Vagina (tissue), 2 donors: ENCODE data around the gene IL19. TPM values are rescaled to one million over a fixed set of nuclear protein-coding genes. Genes with fewer than 3 reads are reported as not detected.

ENCODE experiments used
- DNase-seq, 2 donors: peaks; one replicate each; pipeline ENCODE4 v3.0.0-alpha.2; 2017; ENCODE audit errors: extremely low spot score in 2 of 2
- H3K27ac ChIP-seq: fragments of 200-600 bp; sonication (generic); one replicate; pipeline ENCODE4 v1.5.1; 2019
- H3K27me3 ChIP-seq: fragments of 200-600 bp; sonication (generic); one replicate; pipeline ENCODE4 v1.5.1; 2019
- H3K36me3 ChIP-seq, 2 donors: fragments of 200-600 bp; sonication (generic); one replicate each; pipeline ENCODE4 v1.5.1; 2017 to 2019
- H3K4me1 ChIP-seq: fragments of 200-600 bp; sonication (generic); one replicate; pipeline ENCODE4 v1.5.1; 2019
- H3K4me3 ChIP-seq, 2 donors: fragments of 200-600 bp; sonication (generic); 1 replicate in 1 of 2; 2 replicates in 1 of 2; pipeline ENCODE4 v1.5.1; 2016 to 2019
- H3K9me3 ChIP-seq: fragments of 200-600 bp; sonication (generic); one replicate; pipeline ENCODE4 v1.5.1; 2019
- POLR2A ChIP-seq, 2 donors: fragments of 450-650 bp; IDR thresholded peaks; one replicate each; pipeline ENCODE4 v1.6.1; 2017; ENCODE audit warnings: antibody characterized with exemption in 2 of 2, mild to moderate bottlenecking in 2 of 2, moderate library complexity in 2 of 2
- POLR2AphosphoS5 ChIP-seq, 2 donors: sonication (generic); formaldehyde crosslinking; IDR thresholded peaks; one replicate each; pipeline ENCODE4 v1.9.0; 2017; ENCODE audit warnings: antibody characterized with exemption in 2 of 2, mild to moderate bottlenecking in 2 of 2, low read depth in 1 of 2; ENCODE audit not compliant: insufficient read depth in 1 of 2
- intact Hi-C: fragments of 100-400 bp; cut with DNase I; formaldehyde crosslinking; loops from one replicate; pipeline ENCODE4 v1.15.1; 2023
- total RNA-seq: library from RNA; depleted of rRNA; stranded (reverse); fragments of >200 nt; gene quantifications from one replicate; pipeline ENCODE4 v1.2.3, GENCODE V29; 2016
- TF ChIP-seq, protein P1 (sequence below), 3 experiments: fragments of 450-650 bp in 2 of 3; fragments of 200-600 bp in 1 of 3; sonication (generic) in 1 of 3; IDR thresholded peaks; one replicate each; pipeline ENCODE4 v1.5.1; 2017 to 2019; ENCODE audit warnings: antibody characterized with exemption in 3 of 3, mild to moderate bottlenecking in 2 of 3, moderate library complexity in 2 of 3

Gene IL19
- total RNA-seq, 1 donor from 2014 or later, result not detected

DNA sequence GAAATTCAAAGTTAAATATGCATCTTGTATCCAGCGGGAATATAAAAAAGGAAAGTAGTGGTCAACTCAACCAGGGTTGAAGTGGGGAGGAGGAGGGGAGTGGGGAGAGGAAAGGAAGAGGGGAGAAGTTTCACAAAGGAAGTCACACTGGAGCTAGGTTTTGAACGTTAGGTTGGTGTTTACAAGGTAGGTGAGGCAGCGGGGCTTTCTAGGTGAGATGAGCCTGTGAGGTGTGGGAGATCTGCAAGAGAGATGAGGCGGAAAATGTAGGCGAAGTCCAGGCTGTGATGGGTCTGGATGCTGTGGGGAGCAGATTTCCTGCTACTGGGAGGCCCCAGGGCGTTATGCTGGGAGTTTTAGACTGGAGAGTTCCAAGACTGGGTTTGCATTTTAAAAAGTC, 58.7 kb downstream of the IL19 start:
- no peak overlapping the region for H3K4me3 ChIP-seq
- DNase-seq, result no peak
- TF ChIP-seq, protein P1, sequence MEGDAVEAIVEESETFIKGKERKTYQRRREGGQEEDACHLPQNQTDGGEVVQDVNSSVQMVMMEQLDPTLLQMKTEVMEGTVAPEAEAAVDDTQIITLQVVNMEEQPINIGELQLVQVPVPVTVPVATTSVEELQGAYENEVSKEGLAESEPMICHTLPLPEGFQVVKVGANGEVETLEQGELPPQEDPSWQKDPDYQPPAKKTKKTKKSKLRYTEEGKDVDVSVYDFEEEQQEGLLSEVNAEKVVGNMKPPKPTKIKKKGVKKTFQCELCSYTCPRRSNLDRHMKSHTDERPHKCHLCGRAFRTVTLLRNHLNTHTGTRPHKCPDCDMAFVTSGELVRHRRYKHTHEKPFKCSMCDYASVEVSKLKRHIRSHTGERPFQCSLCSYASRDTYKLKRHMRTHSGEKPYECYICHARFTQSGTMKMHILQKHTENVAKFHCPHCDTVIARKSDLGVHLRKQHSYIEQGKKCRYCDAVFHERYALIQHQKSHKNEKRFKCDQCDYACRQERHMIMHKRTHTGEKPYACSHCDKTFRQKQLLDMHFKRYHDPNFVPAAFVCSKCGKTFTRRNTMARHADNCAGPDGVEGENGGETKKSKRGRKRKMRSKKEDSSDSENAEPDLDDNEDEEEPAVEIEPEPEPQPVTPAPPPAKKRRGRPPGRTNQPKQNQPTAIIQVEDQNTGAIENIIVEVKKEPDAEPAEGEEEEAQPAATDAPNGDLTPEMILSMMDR (IDR thresholded peaks at IDR 0.05), result no peak
- TF ChIP-seq POLR2AphosphoS5 (IDR thresholded peaks at IDR 0.05; ENCODE audit: insufficient read depth in 1 of 2, low read depth in 1 of 2) (no peak), POLR2A (IDR thresholded peaks at IDR 0.05) (no peak)
- intact Hi-C loops, result no loop called here
- no peak overlapping the region for H3K27ac ChIP-seq
- no peaks in the 10 kb centered on the region for H3K9me3 ChIP-seq
- H3K36me3 ChIP-seq, result no peaks in the 10 kb centered on the region
- no peaks in the 10 kb centered on the region for H3K4me1 ChIP-seq
- H3K27me3 ChIP-seq, result no peaks in the 10 kb centered on the region

DNA sequence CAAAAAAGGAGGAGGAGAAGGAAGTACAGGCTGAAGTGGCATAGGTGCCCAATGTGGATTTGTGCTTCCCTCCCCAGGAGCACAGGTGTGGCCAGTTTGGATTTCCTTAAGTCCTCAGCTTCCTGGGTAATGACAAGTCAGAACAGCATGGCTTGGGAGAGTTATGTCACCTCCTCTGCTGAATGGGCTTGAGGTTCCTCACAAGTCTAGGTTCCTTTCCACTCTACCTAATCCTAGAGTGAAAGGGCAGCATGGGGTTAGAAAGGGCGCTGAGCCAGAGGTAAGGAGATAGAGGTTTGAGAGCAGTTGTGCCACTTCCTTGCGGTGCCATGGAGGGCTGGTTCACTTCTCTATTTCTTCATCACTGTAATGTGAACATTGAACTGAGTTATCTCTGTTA, 59.3 kb downstream of the IL19 start:
- intact Hi-C loops, result no loop called here
- H3K4me1 ChIP-seq, result no peaks in the 10 kb centered on the region
- no peak overlapping the region for H3K27ac ChIP-seq
- TF ChIP-seq POLR2AphosphoS5 (IDR thresholded peaks at IDR 0.05; ENCODE audit: insufficient read depth in 1 of 2, low read depth in 1 of 2) (no peak), POLR2A (IDR thresholded peaks at IDR 0.05) (no peak)
- TF ChIP-seq, protein P1 (IDR thresholded peaks at IDR 0.05), result no peak
- H3K9me3 ChIP-seq, result no peaks in the 10 kb centered on the region
- no peaks in the 10 kb centered on the region for H3K27me3 ChIP-seq
- DNase-seq, result no peak
- no peak overlapping the region for H3K4me3 ChIP-seq
- no peaks in the 10 kb centered on the region for H3K36me3 ChIP-seq

DNA sequence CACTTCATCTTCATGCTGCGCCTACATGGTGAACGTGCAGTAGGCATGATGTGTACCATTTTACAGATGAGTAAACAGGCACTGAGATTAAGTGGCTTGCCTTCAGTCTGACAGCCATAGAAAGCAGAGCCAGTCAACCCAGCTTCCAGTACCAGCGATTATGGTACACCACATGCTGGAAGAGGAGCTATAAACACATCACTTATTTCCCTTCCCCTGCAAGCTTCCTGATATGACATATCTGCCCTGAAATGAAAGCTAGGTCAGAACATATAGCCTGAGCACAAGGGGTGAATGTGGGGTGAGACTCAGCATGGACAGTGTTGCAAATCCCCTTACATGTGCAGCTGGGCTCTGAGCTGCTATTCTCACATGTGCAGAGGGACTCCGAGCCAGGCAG, 61.1 kb downstream of the IL19 start:
- TF ChIP-seq, protein P1 (IDR thresholded peaks at IDR 0.05), result no peak
- no peak for TF ChIP-seq POLR2A (IDR thresholded peaks at IDR 0.05)
- TF ChIP-seq POLR2AphosphoS5 (IDR thresholded peaks at IDR 0.05; ENCODE audit: insufficient read depth in 1 of 2, low read depth in 1 of 2), result no peak
- H3K9me3 ChIP-seq, result no peaks in the 10 kb centered on the region
- no peaks in the 10 kb centered on the region for H3K36me3 ChIP-seq
- H3K27ac ChIP-seq, result no peak overlapping the region
- no peak overlapping the region for H3K4me3 ChIP-seq
- no peak for DNase-seq
- no peaks in the 10 kb centered on the region for H3K4me1 ChIP-seq
- intact Hi-C loops, result no loop called here
- no peaks in the 10 kb centered on the region for H3K27me3 ChIP-seq

DNA sequence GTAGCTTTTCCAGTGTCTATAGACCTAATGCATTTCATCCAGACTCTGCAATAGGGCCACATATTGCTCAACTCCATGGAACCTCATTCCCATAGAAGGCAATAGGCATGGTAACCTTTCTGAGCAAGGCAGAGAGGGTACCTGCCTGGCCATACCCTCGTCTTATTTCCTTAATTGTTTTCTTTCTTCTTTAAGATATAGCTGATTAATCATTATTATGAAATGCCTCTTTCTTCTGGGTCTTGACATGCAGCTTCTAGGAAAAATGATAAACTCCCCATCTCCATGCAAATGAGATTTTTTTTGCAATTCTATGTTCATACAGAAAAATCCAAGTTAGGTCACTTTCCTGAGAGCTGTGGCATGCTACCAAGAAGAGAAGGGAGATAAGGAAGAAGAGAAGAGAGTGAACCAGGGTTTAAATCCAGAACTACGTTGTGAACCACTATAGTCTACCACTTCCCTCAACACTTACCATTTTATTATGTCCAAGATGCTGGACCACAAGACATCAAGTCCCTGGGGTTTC, 61.8 kb downstream of the IL19 start:
- TF ChIP-seq POLR2AphosphoS5 (IDR thresholded peaks at IDR 0.05; ENCODE audit: insufficient read depth in 1 of 2, low read depth in 1 of 2) (no peak), POLR2A (IDR thresholded peaks at IDR 0.05) (no peak)
- TF ChIP-seq, protein P1 (IDR thresholded peaks at IDR 0.05), result no peak
- no peak for DNase-seq
- Histone ChIP-seq H3K4me1 (no peaks in the 10 kb centered on the region), H3K4me3 (no peak overlapping the region), H3K36me3 (no peaks in the 10 kb centered on the region), H3K27ac (no peak overlapping the region), H3K9me3 (no peaks in the 10 kb centered on the region), H3K27me3 (no peaks in the 10 kb centered on the region)
- intact Hi-C loops, result no loop called here

DNA sequence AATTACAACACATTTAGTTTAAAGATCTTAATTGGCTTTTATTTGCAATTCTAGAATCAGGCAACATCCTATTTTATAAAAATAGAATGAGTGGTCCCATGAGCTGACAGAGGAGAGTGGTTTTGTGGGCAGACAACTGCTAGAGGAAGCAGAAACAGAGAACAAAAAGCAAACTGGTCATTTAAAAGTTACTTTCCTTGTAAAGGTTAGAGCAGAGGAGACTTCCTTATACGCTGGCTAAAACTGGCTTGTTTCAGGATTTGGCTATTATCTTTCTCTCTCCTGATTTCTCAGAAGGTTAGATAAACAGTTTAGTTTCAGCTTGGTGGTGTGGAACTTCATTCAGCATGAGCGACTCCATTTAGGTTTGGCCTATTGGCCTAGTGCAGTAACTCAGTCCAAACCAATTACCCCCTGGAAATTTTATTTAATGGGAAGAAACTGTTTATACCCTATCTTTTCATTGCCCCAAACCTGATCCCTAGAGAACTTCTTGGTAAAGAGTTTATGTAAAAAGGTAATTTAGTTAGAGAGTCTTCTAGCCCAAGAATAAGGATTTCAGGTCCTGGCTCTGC, 62.6 kb downstream of the IL19 start:
- Histone ChIP-seq H3K36me3 (no peaks in the 10 kb centered on the region), H3K27ac (no peak overlapping the region), H3K9me3 (no peaks in the 10 kb centered on the region), H3K4me1 (no peaks in the 10 kb centered on the region), H3K27me3 (no peaks in the 10 kb centered on the region), H3K4me3 (no peak overlapping the region)
- intact Hi-C loops, result no loop called here
- DNase-seq, result no peak
- no peak for TF ChIP-seq POLR2AphosphoS5 (IDR thresholded peaks at IDR 0.05; ENCODE audit: insufficient read depth in 1 of 2, low read depth in 1 of 2)
- no peak for TF ChIP-seq POLR2A (IDR thresholded peaks at IDR 0.05)
- TF ChIP-seq, protein P1 (IDR thresholded peaks at IDR 0.05), result no peak
